LHCN-M2 (cell line): ENCODE data around the gene ROMO1. TPM values are rescaled to one million over a fixed set of nuclear protein-coding genes. Genes with fewer than 3 reads are reported as not detected.
A peak's percentile ranks its signal among the peaks of the same experiment; 100 is the strongest.

Experiments used
- DNase-seq: peaks from one replicate; pipeline ENCODE4 v3.0.0-alpha.2; 2012; ENCODE audit warnings: low read depth
- polyA plus RNA-seq: library from polyadenylated mRNA; unstranded; fragments of >200 nt; gene quantifications from one replicate; pipeline ENCODE4 v1.2.1, GENCODE V29; 2012; ENCODE audit warnings: missing spikeins
- total RNA-seq: library from RNA; depleted of rRNA; stranded (reverse); fragments of >200 nt; gene quantifications from 2 replicates; pipeline ENCODE4 v1.2.3, GENCODE V29; 2014; rRNA removed

Gene ROMO1
- 277 and 325 TPM in 2 replicates for total RNA-seq
- 606 TPM for polyA plus RNA-seq

DNA sequence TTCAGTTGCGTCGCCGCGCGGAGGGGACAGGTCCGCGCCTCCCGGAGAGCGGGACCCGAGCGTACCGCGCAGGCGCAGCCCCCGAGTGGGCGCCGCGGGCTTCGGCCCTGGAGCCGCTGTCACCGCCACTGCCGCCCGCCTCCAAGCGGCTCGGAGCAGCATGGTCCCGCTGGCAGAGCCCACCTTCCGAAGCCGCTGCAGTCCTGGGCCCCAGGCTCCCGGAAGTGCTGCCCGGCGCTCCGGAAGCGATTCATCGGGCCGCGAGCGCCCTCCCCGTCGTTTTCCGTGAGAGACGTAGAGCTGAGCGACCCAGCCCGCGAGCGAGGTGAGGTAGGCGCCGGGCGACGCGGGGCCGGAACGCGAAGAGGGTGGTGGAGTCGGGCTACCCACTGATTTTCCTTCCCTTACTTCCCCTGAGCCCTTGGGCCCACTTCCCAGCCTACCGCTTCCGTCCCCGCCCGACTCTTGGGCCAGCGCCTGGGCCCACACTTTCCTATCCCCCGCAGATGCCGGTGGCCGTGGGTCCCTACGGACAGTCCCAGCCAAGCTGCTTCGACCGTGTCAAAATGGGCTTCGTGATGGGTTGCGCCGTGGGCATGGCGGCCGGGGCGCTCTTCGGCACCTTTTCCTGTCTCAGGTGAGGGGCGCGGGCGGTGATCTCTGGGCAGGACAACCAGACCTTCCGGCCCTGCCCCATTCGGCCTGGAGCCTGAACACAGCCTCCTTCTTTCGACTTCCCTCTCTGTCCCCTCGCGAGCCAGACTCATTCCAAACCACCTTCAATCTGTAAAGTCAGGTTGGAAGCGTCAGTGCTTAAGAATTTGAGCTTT is at the start of gene ROMO1, which contains the start of gene NFS1:
Gene ROMO1, plus strand, starts transcription at position 279 of the 830 bp plus-strand sequence. Its CDS starts 228 bp downstream, at position 507.
Gene NFS1, minus strand, starts transcription at position 226 of the 830 bp plus-strand sequence. Its CDS starts 64 bp downstream, at position 162.
- DNase-seq = peak; percentile 83

- no peak for DNase-seq
Measured at GRCh38 chr20:35650632-35651031, 48.6 kb upstream of the ROMO1 start.

DNA sequence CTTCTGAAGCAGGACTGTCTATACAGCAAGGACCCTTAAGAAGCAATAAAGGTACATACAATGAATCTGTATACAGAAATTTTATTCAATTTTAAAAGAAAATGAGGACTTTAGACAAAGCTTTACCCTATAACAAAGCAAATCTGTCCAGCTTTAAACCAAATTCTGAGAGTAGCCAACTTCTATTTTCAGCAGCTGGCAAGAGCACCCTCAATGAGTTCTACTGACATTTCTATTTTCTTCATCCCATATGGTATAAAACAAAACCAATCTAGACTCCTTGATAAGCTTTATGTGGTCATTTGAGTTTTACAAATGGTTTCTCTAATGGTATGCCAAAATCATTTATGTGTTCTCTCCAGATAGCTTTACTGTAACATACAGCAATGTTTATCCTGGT is 47.2 kb upstream of the ROMO1 start:
- no peak for DNase-seq

GRCh38 chr20:35652641-35653429 is 46.4 kb upstream of the ROMO1 start:
- DNase-seq = no peak

DNA sequence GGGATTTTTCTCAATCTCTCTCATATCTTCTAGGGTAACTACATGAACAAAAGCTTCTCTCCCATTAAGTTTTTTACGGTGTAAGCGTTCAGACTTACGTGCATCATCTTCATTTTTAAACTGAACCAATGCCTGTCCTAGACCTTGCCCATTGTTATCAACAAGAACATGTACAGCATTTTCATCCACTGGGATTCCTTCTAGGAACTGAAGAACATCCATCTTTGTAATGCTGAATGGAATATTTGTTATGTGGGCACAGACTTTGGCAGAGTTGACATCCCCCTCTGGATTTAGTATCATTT is 45.8 kb upstream of the ROMO1 start:
- DNase-seq = no peak

GRCh38 chr20:35653893-35654292 is 45.3 kb upstream of the ROMO1 start:
- DNase-seq = no peak

GRCh38 chr20:35654415-35654814 is 44.8 kb upstream of the ROMO1 start:
- no peak for DNase-seq

- DNase-seq = no peak
Measured at GRCh38 chr20:35657271-35657670, 41.9 kb upstream of the ROMO1 start.

DNA sequence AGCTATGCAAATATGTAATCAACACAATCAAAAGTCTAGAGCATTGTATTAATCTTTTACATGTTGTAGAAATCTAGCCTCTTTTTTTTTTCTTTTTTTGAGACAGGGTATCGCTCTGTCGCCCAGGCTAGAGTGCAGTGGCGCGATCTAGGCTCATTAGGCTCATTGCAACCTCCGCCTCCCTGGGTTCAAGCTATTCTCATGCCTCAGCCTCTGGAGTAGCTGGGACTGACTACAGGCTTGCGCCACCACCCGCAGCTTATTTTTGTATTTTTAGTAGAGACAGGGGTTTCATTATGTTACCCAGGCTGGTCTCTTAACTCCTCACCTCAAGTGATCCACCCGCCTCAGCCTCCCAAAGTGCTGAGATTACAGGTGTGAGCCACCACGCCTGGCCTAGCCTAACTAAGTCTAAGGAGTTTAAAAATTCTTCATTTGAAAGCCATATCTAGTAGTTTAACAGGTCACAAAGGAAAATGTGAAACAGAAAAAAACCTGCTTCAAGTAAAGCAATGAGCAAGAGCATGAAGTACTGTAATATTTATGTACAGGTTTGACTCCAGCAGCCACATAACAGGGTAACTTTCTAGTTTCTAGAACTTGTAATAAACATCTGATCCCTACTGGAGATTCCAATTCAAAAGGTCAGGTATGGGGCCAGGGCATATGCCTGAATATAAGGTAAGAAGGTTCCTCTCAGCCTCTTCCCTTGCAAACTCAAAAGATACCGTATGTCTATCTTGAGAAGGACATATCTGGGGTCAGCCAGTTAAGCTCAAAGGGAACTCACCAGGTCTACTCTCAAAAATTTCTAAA is 38.9 kb upstream of the ROMO1 start:
- DNase-seq = no peak

- DNase-seq = no peak
Measured at GRCh38 chr20:35661053-35661452, 38.2 kb upstream of the ROMO1 start.

GRCh38 chr20:35661908-35662307 is 37.3 kb upstream of the ROMO1 start:
- no peak for DNase-seq

DNA sequence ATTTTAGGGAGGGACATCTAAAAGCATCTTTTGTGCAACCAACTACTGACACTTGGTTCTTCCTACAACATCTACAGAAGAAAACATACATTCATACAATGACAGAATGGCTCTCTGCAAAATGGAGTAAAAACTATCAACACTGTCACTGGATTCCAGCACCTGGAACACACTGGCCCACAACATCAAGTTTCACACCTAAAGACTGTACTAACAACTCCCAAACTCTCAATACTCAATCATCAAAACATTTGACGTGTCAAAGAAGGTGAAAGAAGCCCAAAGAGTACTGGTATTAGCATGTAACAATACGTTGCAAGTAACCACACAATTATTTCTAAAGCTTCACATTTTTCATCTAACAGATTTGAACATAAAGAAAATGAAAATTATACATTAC is 36.7 kb upstream of the ROMO1 start:
- DNase-seq = no peak

- DNase-seq = peak; percentile 19
Measured at GRCh38 chr20:35663516-35664465, 35.4 kb upstream of the ROMO1 start.

GRCh38 chr20:35664466-35665206 is 34.6 kb upstream of the ROMO1 start, which contains the start of the genes CPNE1 and RBM12:
CPNE1 (minus strand) TSS chr20:35664900; CDS start chr20:35632923, 31,977 bp downstream.
RBM12 (minus strand) TSS chr20:35664900; CDS start chr20:35655322, 9,578 bp downstream.
- DNase-seq = peak; percentile 86

DNA sequence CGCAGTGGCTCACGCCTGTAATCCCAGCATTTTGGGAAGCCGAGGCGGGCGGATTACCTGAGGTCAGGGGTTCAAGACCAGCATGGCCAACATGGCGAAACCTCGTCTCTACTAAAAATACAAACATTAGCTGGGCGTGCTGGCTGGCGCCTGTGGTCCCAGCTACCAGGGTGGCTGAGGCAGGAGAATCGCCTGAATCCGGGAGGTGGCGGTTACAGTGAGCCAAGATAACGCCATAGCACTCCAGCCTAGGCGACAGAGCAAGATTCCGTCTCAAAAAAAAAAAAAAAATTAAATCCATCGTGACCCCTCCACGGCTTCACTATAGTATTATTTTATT is 33.3 kb upstream of the ROMO1 start:
- no peak for DNase-seq

GRCh38 chr20:35669221-35669620 is 30.0 kb upstream of the ROMO1 start:
- no peak for DNase-seq

DNA sequence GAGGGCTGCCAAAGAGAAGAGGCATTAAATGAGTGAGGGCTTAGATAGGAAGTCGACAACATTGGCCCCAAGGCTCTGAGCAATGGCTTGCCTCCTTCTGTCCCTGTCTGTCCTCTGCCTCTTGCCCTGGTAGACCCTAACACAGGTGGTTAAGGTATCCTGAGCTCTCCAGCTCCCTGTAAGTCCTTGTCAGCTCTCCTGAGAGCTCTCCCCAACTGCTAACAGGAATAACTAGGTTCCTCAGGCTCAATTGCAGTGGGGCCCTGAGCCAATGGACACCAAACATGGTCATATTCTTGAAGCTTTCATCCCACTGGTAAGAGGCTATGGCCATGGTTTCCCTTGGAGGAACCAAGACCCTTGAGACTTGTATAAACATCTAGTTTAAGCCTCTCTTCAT is 29.5 kb upstream of the ROMO1 start:
- DNase-seq = no peak

DNA sequence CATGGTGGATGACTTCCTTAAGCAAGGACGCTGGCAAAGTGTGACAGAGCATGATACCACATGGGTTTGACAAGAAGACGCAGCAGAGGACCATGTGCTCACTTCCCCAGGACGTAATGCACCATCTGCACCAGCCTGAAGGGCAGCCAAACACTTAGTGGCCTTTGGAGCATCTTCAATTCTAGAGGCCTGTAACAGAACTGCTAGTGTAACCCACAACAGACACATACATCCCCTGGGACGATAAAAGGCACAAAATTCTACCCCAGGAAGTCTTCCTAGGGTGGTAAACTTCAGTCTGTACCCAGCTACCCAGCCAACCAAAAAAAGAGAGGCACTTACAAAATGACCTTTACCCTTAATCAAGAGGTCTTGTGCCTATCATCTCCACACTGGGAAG is 25.3 kb upstream of the ROMO1 start:
- no peak for DNase-seq

DNA sequence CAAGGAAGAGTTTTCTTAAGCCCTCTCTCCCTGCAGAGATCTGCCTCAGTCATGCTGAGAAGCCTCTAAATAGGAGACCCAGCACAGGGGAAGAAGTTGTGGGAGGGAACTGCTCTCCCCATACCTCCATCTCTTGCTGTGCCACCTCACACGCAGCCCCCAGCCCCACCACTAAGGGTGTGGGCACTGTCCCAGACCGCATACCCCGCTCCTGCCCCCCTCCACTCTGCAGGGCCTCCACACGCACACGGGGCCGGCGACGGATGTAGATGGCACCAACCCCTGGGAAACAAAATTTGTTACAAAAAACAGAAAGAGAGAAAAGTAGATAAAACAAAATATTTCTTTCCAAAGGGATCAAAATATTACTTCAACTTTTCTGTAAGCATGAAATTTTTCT is 24.3 kb upstream of the ROMO1 start:
- no peak for DNase-seq
